IPS-18a (cell line): ENCODE measurements around the gene SPIB.
"Not testable (repeated sequence)": the region's sequence is repeated elsewhere in the genome, so short reads cannot be mapped to it uniquely, and the experiment has no call there.

ENCODE experiments used
- H3K27ac ChIP-seq: one replicate; pipeline ENCODE4 v1.5.1; 2013; ENCODE audit warnings: low read length
- H3K27me3 ChIP-seq: one replicate; pipeline ENCODE4 v1.6.1; 2013; ENCODE audit warnings: mild to moderate bottlenecking, low read length; ENCODE audit not compliant: control insufficient read depth, insufficient read depth
- H3K36me3 ChIP-seq: one replicate; pipeline ENCODE4 v1.6.1; 2013; ENCODE audit warnings: low read depth, low read length; ENCODE audit not compliant: control insufficient read depth
- H3K4me1 ChIP-seq: one replicate; pipeline ENCODE4 v1.6.1; 2013; ENCODE audit warnings: low read depth, low read length; ENCODE audit not compliant: control insufficient read depth
- H3K4me3 ChIP-seq: one replicate; pipeline ENCODE4 v1.5.1; 2013; ENCODE audit warnings: low read length
- H3K9ac ChIP-seq: one replicate; pipeline ENCODE4 v1.6.1; 2013; ENCODE audit warnings: mild to moderate bottlenecking, low read length, moderate library complexity
- H3K9me3 ChIP-seq: one replicate; pipeline ENCODE4 v1.6.1; 2013; ENCODE audit warnings: low read depth, low read length; ENCODE audit not compliant: control insufficient read depth

SPIB gene

GRCh38 chr19:50435221-50435620, 16.5 kb downstream of the SPIB start:
- no peaks in the 10 kb centered on the region for H3K4me1 ChIP-seq
- no peak overlapping the region for H3K9ac ChIP-seq
- no peaks in the 10 kb centered on the region for H3K9me3 ChIP-seq
- H3K4me3 ChIP-seq = no peak overlapping the region
- peaks cover 7% of the 10 kb centered on the region for H3K27me3 ChIP-seq
- H3K27ac ChIP-seq = no peak overlapping the region
- no peaks in the 10 kb centered on the region for H3K36me3 ChIP-seq

GRCh38 chr19:50435627-50436026, 16.9 kb downstream of the SPIB start:
- Histone ChIP-seq H3K27me3 (peaks cover 4% of the 10 kb centered on the region), H3K4me3 (no peak overlapping the region), H3K36me3 (no peaks in the 10 kb centered on the region), H3K9ac (no peak overlapping the region), H3K9me3 (no peaks in the 10 kb centered on the region), H3K27ac (no peak overlapping the region), H3K4me1 (no peaks in the 10 kb centered on the region)

GRCh38 chr19:50437862-50438449, 19.2 kb downstream of the SPIB start:
- H3K4me3 ChIP-seq = no peak overlapping the region
- H3K4me1 ChIP-seq = no peaks in the 10 kb centered on the region
- H3K9me3 ChIP-seq = no peaks in the 10 kb centered on the region
- no peaks in the 10 kb centered on the region for H3K36me3 ChIP-seq
- H3K27ac ChIP-seq = no peak overlapping the region
- no peak overlapping the region for H3K9ac ChIP-seq
- H3K27me3 ChIP-seq = no peaks in the 10 kb centered on the region

- H3K4me3 ChIP-seq, H3K27ac ChIP-seq, H3K36me3 ChIP-seq, H3K27me3 ChIP-seq, H3K9me3 ChIP-seq, H3K9ac ChIP-seq, H3K4me1 ChIP-seq: not testable (repeated sequence)
These were observed 20.4 kb downstream of the SPIB start for GRCh38 chr19:50439130-50439529.

GRCh38 chr19:50444059-50444458, 25.3 kb downstream of the SPIB start:
- H3K4me1 ChIP-seq = no peaks in the 10 kb centered on the region
- no peak overlapping the region for H3K27ac ChIP-seq
- no peaks in the 10 kb centered on the region for H3K36me3 ChIP-seq

DNA sequence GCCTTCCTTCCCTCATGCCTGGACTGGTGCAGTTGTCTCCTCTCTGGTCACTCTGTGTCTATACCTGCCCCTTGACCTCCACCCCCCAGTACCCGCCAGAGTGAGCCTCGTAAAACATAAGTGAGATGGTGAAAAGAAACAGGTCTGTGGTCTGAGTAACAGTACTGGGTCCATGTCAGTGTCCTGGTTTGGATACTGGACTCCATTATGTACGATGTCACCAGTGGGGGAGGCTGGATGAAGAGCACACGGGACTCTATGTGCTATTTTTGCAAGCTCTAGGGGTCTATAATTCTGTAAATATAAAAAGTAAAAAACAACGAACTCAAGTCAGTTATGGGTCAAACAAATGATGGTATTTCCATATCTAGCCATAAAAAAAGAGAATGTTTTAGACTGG, 28.3 kb downstream of the SPIB start:
- no peaks in the 10 kb centered on the region for H3K36me3 ChIP-seq
- no peak overlapping the region for H3K9ac ChIP-seq
- no peak overlapping the region for H3K4me3 ChIP-seq
- H3K27ac ChIP-seq = no peak overlapping the region
- H3K9me3 ChIP-seq = no peaks in the 10 kb centered on the region
- H3K27me3 ChIP-seq = no peaks in the 10 kb centered on the region
- no peaks in the 10 kb centered on the region for H3K4me1 ChIP-seq

More at GRCh38 chr19:50444059-50444458, 25.3 kb downstream of the SPIB start:
- Histone ChIP-seq H3K4me3 (no peak overlapping the region), H3K9ac (no peak overlapping the region), H3K9me3 (no peaks in the 10 kb centered on the region), H3K27me3 (no peaks in the 10 kb centered on the region)

- Histone ChIP-seq H3K27me3 (no peaks in the 10 kb centered on the region), H3K36me3 (no peaks in the 10 kb centered on the region), H3K4me3 (no peak overlapping the region), H3K4me1 (no peaks in the 10 kb centered on the region), H3K27ac (no peak overlapping the region), H3K9me3 (no peaks in the 10 kb centered on the region), H3K9ac (no peak overlapping the region)
These were observed 29.0 kb downstream of the SPIB start for GRCh38 chr19:50447750-50448149.

DNA sequence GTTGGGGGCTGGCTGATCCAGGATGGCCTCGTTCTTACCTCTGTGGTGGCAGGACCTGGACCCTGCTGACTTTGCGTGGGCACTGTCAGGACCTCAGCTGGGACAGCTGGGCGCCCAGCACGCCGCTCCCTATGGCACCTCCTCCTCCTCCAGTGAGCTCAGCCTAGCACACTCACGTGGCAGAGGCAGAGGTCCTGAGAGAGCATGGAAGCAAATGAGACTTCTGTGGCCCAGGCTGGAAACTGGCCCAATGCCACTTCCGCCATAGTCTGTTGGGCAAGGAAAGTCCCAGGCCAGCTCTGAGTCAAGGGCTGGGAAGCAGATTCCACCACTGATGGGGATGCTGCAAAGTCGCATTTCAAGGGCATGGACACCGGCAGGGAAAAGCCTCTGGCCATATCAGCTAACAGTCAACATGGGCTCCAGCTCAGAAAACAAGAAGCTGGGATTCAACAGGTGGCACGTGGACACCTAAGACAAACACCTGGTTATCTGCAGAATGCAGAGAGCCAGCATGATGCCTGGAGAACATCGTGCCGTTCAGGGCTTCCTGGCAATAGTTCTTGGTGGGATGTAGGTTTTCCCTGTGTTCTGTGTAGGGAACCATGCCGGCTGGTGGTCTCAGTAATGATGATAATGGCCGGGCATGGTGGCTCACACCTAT, 30.6 kb downstream of the SPIB start:
- H3K4me3 ChIP-seq = no peak overlapping the region
- no peak overlapping the region for H3K9ac ChIP-seq
- no peaks in the 10 kb centered on the region for H3K36me3 ChIP-seq
- H3K9me3 ChIP-seq = no peaks in the 10 kb centered on the region
- H3K27ac ChIP-seq = no peak overlapping the region
- no peaks in the 10 kb centered on the region for H3K4me1 ChIP-seq
- no peaks in the 10 kb centered on the region for H3K27me3 ChIP-seq

- H3K9me3 ChIP-seq = no peaks in the 10 kb centered on the region
- H3K36me3 ChIP-seq = no peaks in the 10 kb centered on the region
- H3K9ac ChIP-seq = no peak overlapping the region
- no peaks in the 10 kb centered on the region for H3K4me1 ChIP-seq
- no peak overlapping the region for H3K4me3 ChIP-seq
- no peak overlapping the region for H3K27ac ChIP-seq
- H3K27me3 ChIP-seq = no peaks in the 10 kb centered on the region
These were observed 31.9 kb downstream of the SPIB start for GRCh38 chr19:50450369-50451222.

DNA sequence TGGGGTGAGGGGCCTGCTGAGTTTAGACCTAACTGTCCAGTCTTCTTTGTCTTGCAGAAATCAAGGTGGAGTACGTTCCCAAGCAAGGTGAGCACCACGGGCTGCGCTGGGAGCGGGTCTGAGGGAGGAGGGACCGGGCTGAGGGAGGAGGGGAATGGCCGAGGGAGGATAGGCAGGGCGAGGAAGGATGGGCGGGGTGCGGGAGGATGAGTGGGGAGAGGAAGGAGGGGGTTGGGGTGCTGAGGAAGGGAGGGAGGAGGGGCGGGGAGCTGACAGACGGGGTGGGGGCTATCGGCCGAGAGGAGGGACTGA, 32.4 kb downstream of the SPIB start:
- no peaks in the 10 kb centered on the region for H3K9me3 ChIP-seq
- H3K4me3 ChIP-seq = no peak overlapping the region
- no peaks in the 10 kb centered on the region for H3K4me1 ChIP-seq
- H3K9ac ChIP-seq = no peak overlapping the region
- no peaks in the 10 kb centered on the region for H3K36me3 ChIP-seq
- no peaks in the 10 kb centered on the region for H3K27me3 ChIP-seq
- no peak overlapping the region for H3K27ac ChIP-seq

DNA sequence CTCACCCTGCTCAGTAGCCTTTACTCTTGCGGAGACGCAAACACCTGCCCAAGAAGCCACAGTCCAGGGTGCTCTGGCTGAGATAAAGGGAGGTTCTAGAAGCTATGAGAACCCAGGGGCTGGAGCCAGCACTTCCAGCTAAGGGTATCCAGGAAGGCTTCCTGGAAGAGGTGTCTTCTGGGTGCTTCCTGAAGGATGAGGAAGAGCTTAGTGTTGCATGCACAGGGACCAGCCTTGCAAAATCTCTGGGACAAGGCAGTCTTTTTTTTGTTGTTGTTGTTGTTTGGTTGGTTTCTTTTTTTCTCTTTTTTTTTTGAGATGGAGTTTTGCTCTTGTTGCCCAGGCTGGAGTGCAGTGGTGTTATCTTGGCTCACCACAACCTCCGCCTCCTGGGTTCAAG, 34.5 kb downstream of the SPIB start:
- H3K4me1 ChIP-seq = no peaks in the 10 kb centered on the region
- no peaks in the 10 kb centered on the region for H3K27me3 ChIP-seq
- no peaks in the 10 kb centered on the region for H3K9me3 ChIP-seq
- H3K4me3 ChIP-seq = no peak overlapping the region
- H3K9ac ChIP-seq = no peak overlapping the region
- H3K27ac ChIP-seq = no peak overlapping the region
- no peaks in the 10 kb centered on the region for H3K36me3 ChIP-seq

DNA sequence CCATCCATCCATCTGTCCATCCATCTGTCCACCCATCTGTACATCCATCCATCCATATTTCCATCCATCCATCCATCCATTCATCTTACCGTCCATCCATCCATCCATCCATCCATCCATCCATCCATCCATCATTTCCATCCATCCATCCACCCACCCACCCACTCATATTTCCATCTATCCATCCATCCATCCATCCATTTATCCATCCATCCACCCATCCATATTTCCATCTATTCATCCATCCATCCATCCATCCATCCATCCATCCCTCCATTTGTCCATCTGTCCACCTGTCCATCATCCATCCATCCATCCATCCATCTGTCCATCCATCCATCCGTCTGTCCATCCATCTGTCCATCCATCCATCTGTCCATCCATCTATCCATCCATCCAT, 37.3 kb downstream of the SPIB start:
- Histone ChIP-seq H3K27me3 (no peaks in the 10 kb centered on the region), H3K9ac (no peak overlapping the region), H3K36me3 (no peaks in the 10 kb centered on the region), H3K4me3 (no peak overlapping the region), H3K4me1 (no peaks in the 10 kb centered on the region), H3K9me3 (no peaks in the 10 kb centered on the region), H3K27ac (no peak overlapping the region)
